Embryonic facial prominence (tissue), 1 donor: ENCODE measurements around the gene TRDN.

Source experiments
- DNase-seq: peaks from one replicate; pipeline ENCODE4 v3.0.0-alpha.2; 2016; ENCODE audit errors: extremely low spot score

The TRDN gene, protein sequence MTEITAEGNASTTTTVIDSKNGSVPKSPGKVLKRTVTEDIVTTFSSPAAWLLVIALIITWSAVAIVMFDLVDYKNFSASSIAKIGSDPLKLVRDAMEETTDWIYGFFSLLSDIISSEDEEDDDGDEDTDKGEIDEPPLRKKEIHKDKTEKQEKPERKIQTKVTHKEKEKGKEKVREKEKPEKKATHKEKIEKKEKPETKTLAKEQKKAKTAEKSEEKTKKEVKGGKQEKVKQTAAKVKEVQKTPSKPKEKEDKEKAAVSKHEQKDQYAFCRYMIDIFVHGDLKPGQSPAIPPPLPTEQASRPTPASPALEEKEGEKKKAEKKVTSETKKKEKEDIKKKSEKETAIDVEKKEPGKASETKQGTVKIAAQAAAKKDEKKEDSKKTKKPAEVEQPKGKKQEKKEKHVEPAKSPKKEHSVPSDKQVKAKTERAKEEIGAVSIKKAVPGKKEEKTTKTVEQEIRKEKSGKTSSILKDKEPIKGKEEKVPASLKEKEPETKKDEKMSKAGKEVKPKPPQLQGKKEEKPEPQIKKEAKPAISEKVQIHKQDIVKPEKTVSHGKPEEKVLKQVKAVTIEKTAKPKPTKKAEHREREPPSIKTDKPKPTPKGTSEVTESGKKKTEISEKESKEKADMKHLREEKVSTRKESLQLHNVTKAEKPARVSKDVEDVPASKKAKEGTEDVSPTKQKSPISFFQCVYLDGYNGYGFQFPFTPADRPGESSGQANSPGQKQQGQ

DNA sequence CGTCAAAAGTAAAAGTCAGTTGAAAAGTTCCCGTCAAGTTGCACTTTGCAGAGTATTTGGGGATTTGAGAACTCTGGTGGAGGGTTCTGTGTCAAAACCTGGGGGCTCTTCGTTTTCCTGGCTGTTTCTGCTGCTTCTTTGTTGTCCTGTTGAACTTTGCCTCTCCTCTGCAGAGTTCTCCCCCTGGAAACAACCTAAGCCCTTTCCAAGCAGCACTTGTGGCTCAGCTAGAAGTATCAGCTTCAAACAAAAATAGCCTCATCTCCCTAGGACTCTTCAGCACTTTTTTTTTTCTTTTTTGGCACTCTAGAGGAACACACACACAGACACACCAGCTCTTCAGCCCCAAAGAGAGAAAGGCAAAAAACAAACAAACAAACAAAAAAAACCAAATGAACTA lies at the start of gene TRDN:
Gene TRDN (minus strand): TSS at position 169 of the 400 bp plus-strand sequence. CDS start 175 bp downstream, outside the sequence.
- DNase-seq, result no peak

DNA sequence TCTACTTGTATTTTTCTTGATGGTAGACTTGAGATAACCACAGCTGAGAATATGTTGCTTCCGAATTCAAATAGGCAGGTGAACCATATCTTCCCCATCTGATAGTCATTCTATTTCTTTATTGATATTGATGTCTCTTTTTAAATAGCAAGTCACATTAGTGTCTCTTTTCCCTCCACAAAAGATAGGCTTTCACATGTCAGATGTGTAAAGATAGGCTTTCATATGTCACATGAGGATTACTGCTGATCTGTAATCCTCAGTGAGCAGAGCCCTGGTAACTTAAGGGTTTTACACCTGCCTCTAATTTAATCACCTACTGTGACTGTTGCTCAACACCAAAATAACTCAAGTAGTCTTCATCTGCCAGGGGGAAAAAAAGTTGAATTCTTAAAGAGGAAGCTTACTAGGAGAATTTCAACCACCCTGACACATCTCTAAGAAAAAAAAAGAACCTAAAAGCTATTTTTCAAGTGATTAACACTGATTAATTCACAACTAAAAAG lies 45.3 kb upstream of the TRDN start:
- DNase-seq, result no peak

DNA sequence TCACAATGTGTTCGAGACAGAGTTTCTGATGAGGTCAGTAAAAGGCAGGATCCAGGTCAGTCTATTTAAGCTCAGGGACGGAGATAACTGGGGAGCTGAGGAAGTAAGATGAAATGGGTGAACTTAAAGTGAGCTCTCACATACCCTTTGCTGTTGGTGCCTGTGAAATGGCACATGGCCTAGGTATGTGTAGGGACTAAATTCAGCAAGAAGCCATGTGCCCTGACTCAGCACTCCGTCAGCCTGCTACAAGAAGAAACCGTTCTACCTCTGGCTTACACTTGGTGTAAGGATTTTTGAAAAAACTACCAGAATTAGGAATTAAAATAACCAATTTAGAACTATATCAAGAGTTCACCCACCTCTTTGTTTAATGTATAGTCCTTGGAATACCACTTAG lies 41.1 kb upstream of the TRDN start:
- DNase-seq, result no peak

DNA sequence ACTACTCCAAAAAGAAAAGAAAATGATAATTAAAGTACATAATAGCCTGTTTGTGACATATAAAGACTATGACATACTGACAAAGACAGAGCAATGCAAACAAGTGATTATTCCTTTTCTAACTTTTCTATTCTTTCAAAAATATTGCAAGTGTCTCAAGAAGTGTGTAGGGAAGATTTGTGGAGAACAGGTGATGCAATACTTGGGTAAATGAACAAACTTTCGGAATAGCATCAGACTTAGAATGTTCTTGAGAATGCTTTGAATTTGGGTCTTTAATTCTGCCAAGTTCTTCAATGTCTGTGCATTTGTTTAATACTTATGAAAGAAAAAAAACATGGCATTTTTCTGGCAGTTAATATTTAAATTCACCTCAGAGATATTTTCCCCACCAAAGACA lies 40.0 kb upstream of the TRDN start:
- no peak for DNase-seq

DNA sequence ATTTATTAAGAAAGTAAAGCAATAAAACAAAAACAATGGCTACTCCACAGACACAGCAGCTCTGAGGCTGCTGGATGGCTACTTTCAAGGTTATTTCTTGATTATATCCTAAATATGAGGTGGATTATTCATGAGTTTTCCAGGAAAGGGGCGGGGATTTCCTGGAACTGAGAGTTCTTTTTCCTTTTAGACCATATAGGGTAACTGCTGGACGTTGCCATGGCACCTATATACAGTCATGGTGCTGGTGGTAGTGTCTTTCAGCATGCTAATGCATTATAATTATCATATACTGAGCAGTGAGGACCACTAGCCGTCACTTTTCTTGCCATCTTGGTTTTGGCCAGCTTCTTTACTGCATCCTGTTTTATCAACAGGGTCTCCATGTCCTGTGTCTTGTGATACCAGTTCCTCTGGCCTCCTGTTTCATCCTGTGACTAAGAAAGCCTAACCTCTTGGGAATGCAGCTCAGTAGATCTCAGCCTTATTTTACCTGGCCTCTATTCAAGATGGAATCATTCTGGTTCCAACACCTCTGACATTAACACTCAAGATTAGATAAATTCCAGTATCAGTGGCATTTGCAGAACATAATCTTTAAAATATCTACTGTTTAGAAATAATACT lies 32.3 kb upstream of the TRDN start:
- no peak for DNase-seq

DNA sequence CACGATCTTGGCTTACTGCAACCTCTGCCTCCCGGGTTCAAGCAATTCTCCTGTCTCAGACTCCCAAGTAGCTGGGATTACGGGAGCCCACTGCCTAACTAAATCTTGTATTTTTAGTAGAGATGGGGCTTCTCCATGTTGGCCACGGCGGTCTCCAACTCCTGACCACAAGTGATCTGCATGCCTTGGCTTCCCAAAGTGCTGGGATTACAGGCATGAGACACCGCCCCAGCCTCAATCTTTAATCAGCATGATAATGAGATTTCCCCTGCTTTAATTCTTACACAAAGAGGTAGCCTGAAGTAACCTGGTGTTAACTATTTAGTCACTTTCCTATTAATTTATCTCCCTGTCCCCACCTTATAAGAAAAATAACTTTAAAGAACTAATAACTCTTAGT lies 31.3 kb upstream of the TRDN start:
- DNase-seq, result no peak

DNA sequence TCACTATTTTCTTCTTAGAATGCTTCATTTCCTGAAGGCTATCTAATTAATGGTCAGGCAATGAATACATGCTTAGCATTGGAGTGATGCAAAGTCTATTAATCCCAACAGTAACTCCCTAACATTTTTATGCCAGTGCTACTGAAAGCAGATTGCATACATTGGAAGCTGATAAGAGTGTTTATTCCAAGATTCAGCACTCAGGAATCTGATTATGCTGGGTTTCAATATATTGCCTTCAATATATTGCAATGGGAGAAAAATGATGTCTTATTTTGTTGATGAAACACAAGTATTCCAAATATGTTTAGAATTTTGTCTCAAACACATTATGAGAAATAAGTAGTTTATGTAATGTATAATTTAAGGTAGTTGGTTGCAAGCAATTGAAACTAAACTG lies 26.7 kb upstream of the TRDN start:
- DNase-seq, result no peak

DNA sequence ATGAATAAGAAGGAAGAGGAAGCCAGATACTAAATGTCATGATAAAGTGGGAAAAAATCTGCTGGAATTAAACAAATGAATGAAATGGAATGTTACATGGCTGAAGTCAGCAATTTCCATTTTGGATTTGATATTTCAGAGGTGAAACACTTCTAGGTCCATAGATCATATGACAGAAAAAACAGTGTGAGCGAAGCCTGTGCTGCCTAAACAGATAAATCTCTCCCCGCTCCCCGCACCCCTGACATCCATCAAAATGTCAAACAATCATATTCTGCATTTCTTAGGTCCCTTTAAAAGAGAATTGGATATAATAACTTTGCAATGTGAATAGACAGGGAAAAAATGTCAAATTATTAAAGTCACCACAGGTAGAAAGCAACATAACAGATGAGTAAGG lies 26.0 kb upstream of the TRDN start:
- DNase-seq, result no peak

DNA sequence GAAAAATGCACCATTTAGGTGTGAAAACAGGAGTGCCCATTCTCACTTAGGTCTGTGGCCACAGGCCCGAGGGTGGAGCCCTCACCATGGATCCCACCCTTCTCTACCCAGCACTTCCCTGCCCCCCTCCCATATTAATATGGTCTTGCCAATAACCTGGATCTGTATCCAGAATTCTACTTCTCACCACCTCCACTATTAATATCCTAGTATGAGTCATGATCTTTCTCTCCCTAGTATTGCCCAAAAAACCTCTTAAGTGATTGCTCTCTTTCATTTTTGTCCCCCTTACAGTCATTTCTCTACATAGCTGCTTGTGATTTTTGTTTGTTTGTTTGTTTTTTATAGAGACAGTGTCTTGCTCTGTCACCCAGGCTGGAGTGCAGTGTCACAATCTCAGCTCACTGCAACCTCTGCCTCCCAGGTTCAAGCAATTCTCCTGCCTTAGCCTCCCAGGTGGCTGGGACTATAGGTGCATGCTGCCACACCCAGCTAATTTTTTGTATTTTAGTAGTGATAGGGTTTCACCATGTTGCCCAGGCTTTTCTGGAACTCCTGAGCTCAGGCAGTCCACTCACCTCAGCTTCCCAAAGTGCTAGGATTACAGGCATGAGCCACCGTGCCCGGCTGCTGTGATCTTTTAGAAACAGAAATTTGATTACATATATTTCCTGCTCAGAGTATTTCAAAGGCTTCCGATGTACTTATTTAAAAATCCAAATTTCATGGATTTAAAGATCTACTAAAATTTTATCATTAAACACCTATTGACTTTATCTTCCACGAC lies 24.5 kb upstream of the TRDN start:
- no peak for DNase-seq

DNA sequence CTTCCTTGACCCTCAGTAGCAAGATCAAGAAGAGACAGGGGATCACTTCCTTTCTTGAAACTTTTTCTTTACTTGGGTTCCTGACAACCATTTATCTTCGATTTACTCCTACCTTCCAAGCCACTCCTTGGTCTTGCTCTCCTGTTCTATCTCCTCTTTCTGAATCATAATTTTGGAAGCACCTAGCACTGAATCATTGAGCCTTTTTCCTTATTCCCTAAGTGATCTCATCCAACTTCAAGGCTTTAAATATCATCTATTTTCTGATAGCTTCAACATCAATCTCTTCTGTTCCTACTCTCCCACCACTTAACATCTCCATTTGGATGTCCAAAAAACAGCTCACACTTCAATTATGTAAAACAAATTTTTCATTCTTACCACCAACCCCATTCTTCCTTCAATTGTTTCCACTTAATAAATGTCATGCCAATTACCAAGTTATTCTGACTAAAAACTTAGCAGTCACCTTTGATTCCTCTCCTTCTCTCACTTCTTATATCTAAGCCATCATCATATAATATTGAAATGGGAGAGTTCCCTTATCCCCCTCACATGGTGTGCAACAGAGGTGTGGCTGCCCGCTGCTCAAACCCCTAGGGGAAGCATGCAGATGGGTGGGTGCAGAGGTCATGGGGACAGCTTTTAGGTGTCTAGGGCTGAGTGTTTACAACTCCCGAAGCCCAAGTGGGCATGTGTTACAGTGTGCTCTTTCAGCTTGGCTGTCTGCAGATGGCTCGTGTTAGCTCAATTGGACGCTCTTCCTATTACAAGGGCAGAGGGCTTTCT lies 23.4 kb upstream of the TRDN start:
- no peak for DNase-seq

DNA sequence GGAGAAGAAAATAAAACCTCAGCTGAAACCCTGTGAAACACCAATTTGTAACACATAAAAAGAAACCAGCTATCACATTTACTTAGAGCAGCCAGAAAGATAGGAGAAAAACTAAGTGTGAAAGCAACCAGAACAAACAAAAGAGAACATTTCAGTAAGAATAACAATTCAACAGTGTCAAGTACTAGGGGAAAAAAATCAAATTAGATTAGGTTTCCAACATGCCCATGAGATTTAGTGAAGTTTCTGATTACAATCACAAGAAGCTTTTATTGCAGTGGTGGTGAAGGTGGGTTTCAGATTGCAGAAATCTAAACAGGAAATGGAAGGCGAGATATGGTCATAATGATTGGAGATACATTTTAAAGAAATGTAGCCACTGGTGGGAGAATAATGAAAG lies 22.1 kb upstream of the TRDN start:
- DNase-seq, result no peak

DNA sequence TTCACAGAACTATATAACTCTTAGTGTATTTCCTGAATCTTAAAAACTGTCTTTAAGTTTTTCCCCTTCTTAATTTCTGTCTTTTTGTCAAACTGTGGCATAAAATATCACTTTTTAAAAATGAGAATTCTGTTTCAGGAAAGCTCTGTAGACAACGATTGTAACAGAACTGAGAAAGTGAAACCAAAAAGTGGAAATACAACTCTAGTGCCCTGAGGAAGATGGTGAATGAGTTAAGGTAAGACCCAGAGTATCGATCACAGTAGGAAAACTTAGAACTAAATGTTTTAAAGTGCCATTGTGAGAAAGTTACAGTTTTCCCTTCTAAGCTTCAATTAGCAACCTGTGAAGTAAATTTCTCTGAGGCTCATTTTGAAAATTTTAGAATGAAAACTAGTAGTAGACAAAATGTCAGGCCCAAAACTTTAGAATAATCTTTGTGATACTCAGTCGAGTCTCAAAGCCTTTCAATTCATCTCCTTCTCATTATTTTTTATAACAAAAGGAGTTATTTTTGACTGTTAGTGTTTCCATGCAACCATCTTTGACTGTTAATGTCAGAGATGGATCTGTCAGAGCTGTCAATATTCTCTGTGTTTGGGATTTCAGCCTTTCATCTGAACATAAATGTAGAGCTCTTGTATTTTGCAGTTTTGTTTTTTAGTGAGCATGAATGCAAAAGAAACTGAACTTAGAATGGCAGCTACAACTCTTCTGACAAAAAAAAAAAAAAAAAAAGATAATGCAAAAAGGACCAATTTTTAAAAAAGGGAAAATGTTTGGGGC lies 19.0 kb upstream of the TRDN start:
- no peak for DNase-seq

DNA sequence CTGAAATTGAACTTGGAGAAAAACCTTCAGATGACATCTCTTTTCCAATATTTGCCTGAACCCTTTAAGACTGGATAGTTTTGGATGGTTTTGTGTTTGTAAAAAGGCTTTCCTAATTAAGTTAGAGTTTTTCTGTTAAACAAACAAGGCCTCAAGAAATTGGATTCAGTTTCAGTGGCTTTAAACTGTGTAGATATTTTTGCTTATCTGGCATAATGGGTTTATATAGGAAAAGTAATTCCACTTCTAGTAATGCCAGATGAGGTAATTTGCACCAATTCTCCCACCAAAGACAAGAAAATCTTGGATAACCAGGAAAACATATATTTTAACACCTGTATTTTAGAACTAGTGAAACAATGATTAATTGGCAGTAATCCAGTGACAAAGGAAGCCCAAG lies 12.0 kb upstream of the TRDN start:
- no peak for DNase-seq

DNA sequence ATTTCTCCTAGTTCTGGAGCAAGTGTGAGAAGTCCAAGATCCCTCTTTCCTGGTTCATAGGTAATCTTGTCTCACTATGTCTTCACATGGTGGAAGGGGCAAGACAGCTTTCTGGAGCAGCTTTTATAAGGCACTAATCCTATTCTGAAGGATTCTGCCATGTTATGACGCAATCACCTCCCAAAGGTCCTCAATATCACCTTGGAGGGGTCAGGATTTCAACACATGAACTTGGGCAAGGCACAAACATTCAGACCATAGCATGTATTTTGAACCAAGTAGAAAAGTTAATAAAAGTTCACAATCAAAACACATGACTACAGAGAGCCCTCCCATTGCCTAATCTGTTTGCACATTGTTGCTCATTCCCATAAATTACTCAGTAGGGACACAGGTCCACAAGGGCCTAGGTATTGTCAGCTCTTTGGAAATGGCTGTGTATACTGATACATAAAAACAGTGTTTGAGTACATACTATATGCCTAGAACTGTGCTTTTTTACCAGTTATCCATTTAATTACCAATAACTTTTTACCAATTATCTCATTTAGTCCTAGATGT lies 11.3 kb upstream of the TRDN start:
- DNase-seq, result no peak

DNA sequence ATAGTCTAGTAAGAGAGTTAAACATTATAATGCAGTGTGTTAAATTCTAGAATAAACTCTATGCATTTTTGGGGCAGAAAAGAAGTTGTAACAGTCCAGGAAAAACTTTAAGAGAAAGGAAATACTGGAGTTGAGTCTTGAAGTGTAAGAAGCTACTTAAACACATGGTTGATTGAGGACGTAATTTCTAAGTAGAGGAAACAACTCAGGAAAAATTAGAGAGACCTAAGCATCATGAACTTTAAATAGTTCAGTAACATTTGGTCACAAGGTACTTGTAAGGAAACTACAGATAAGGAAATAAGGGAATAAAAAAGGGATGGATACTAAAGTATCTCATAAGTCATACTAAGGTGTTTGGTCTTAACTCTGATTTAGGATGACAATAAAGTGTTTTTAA lies 4.7 kb upstream of the TRDN start:
- DNase-seq, result no peak

DNA sequence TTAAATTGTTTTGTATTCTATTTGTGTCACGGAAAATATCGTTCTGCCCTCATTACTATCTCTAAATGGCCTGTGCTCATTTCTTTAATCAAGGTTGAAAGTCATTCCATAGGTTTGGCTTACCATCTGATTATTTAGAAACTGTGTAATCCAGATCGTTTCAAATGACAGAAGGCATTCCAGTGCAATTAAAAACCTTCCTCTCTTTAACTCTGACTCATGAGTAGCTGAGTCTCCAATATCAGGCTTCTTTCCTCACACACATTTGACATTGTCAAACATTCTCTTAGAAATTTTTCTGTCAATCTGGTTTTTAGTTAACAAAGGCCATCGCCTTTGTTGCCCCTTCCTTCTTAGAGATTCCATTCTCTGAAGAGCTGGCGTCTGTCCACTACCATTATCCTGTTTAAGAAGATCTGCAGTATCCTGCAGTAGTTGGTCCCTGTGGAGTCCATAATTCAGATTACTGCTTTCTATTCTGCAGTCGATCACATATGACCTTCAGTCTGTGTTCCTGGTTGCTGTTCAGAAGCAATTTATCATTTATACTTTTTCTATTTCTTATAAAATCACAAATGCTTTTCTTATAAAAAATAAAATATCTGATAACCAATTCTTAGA lies 3.9 kb upstream of the TRDN start:
- DNase-seq, result no peak

DNA sequence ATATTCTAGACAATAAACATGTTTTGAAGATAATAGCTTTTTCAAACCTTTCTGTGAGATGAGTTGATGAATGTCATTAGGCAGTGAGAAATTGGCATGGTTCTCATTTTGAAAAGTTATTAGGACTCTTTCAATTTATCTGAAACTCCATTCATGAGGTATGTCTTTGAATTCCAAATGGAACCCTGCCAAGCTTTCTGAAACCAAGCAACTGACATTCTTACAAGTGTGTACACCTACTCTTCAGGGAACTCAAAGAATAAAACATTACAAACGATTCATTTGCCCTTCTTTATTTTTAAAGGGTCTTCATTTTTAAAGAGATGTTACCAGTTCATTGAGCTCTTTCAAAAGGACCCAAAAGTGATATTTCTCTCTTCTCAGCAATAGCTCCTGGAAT lies 2.1 kb upstream of the TRDN start:
- no peak for DNase-seq

DNA sequence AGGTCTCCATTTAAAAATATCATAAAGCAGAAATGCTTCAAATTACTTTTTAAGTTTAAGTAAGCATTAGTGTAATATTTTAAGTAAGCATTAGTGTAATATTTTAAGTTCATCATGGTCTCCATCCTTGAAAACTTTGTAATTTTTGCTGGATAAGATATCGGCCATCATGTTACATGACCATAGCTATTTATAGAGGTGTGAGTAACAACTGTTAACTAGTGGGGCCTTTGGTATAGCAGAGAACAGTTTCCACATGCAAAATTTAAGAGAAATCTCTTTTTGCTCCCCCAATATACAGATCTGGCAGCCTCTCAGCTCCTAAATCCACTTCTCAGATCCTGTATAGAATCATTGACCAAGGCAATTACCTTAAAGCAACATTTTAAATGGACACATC lies 468 bp downstream of the TRDN start:
- no peak for DNase-seq

DNA sequence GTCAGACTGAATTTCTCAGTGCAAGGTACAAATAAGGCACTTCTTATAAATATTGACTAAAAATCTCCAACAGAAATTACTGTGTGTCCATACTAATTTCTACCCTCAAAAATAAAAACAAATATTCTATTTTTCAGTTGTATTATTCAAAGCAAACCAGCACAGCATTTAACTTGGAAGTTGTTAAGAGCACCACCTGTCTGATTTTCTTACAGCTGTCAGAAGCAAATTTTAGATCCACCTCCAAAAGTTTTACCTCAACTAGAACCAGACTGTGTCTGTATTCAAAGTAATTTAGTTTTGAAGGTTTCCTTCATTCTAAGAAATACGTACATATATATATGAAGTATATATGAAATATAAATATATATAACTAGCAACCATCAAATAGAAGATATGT lies 1.2 kb downstream of the TRDN start:
- no peak for DNase-seq

DNA sequence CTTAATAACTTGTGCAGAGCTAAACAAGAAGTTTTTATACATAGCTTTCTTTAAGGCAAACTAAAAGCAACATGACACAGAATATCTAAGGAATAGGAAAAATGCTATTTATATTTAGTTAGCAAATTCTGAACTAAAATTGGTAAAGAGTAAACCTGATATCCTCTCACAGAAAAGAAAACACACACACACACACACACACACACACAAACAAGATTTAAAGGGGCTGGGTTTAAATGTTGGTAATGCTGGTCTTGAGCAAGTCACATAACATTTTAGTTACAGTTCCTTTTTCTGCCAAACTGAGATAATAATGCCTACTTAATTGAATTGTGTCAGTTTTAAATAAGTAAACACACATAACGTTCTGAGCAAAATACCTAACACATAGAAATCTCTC lies 1.6 kb downstream of the TRDN start:
- no peak for DNase-seq
